Measurements from ENCODE around the gene TTLL11. TPM values are rescaled to one million over a fixed set of nuclear protein-coding genes. Genes with fewer than 3 reads are reported as not detected.

Gene TTLL11
- total and polyA plus RNA-seq, 2 experiments from 2014 or later: 0.57 to 1.4 TPM

DNA sequence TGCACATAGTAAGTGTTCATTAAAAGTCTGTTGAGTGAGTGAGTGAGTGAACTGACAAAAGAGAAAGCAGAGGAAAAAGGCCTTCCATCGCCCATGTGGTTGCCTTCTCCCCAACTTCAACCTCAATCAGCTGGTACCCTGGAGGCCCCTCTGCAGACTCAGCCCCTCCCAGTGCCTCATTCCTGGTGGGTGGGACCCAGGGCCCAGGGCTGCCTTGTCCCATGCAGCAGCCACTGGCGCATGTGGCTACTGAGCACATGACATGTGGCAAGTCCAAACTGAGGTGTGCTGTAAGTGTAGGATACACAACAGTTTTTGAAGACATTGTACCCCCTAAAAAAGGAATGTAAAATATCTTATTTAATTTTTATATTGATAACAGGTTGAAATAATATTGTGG lies 36.9 kb upstream of the TTLL11 start:
- Histone ChIP-seq H3K9me2 (ENCODE audit: insufficient read depth) (0 out of 2 replicates have a peak, but pooled peaks cover 3% of the 10 kb centered on the region), H3K79me2 (replicated peaks; ENCODE audit: insufficient read depth) (no peaks in the 10 kb centered on the region), H4K20me1 (replicated peaks; ENCODE audit: insufficient read depth) (no peaks in the 10 kb centered on the region), H3K4me2 (no peak overlapping the region), H3K36me3 (ENCODE audit: insufficient read depth) (no peaks in the 10 kb centered on the region), H3K27me3 (ENCODE audit: insufficient read depth) (peaks cover 41% of the 10 kb centered on the region), H3K4me1 (ENCODE audit: insufficient read depth) (peaks cover 45% of the 10 kb centered on the region), H3K27ac (ENCODE audit: low read depth) (no peak overlapping the region), H3K4me3 (no peak overlapping the region), H2AFZ (no peak overlapping the region), H3F3A (replicated peaks; ENCODE audit: low read depth) (no peaks in the 10 kb centered on the region)
- Mint-ChIP-seq H3K4me1 (peaks cover 46% of the 10 kb centered on the region), H3K27ac (no peak overlapping the region), H3K27me3 (ENCODE audit: insufficient read depth, low read depth, poor library complexity) (peaks cover 52% of the 10 kb centered on the region), H3K9me3 (no peaks in the 10 kb centered on the region; the same call in 2 of the 3 replicates), H3K36me3 (ENCODE audit: low read depth) (no peaks in the 10 kb centered on the region), H3K4me3 (no peak overlapping the region)
- DNase-seq (ENCODE audit: low spot score) (no peak), ATAC-seq (no peak)
- TF ChIP-seq POLR2AphosphoS5 (IDR thresholded peaks at IDR 0.05; ENCODE audit: low read depth) (no peak), ZNF331 (CRISPR knock-in tag; IDR thresholded peaks at IDR 0.05; ENCODE audit: low read depth) (no peak), EZH2 (IDR thresholded peaks at IDR 0.05; ENCODE audit: low read depth, unreplicated experiment) (no peak), EZH2phosphoT487 (IDR thresholded peaks at IDR 0.05; ENCODE audit: unreplicated experiment) (no peak), ZNF114 (CRISPR knock-in tag; IDR thresholded peaks at IDR 0.05) (no peak), STAT1 (IDR thresholded peaks at IDR 0.05; ENCODE audit: unreplicated experiment) (no peak), REST (IDR thresholded peaks at IDR 0.05; ENCODE audit: unreplicated experiment) (no peak), ETS1 (IDR thresholded peaks at IDR 0.05) (no peak)
- TF ChIP-seq, protein P1, sequence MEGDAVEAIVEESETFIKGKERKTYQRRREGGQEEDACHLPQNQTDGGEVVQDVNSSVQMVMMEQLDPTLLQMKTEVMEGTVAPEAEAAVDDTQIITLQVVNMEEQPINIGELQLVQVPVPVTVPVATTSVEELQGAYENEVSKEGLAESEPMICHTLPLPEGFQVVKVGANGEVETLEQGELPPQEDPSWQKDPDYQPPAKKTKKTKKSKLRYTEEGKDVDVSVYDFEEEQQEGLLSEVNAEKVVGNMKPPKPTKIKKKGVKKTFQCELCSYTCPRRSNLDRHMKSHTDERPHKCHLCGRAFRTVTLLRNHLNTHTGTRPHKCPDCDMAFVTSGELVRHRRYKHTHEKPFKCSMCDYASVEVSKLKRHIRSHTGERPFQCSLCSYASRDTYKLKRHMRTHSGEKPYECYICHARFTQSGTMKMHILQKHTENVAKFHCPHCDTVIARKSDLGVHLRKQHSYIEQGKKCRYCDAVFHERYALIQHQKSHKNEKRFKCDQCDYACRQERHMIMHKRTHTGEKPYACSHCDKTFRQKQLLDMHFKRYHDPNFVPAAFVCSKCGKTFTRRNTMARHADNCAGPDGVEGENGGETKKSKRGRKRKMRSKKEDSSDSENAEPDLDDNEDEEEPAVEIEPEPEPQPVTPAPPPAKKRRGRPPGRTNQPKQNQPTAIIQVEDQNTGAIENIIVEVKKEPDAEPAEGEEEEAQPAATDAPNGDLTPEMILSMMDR (conservative IDR thresholded peaks at IDR 0.05; ENCODE audit: low read depth in 2 of 2): no peak

- Mint-ChIP-seq H3K27ac (no peak overlapping the region), H3K9me3 (no peaks in the 10 kb centered on the region; the same call in 2 of the 3 replicates), H3K4me1 (peaks cover 38% of the 10 kb centered on the region), H3K4me3 (no peak overlapping the region), H3K27me3 (ENCODE audit: insufficient read depth, low read depth, poor library complexity) (peaks cover 55% of the 10 kb centered on the region), H3K36me3 (ENCODE audit: low read depth) (no peaks in the 10 kb centered on the region)
- DNase-seq (ENCODE audit: low spot score) (no peak), ATAC-seq (no peak)
- Histone ChIP-seq H3K27ac (ENCODE audit: low read depth) (no peak overlapping the region), H2AFZ (no peak overlapping the region), H4K20me1 (replicated peaks; ENCODE audit: insufficient read depth) (no peaks in the 10 kb centered on the region), H3K4me3 (no peak overlapping the region), H3K9me2 (ENCODE audit: insufficient read depth) (0 out of 2 replicates have a peak, but pooled peaks cover 3% of the 10 kb centered on the region), H3K4me2 (no peak overlapping the region), H3K27me3 (ENCODE audit: insufficient read depth) (peaks cover 41% of the 10 kb centered on the region), H3K36me3 (ENCODE audit: insufficient read depth) (no peaks in the 10 kb centered on the region), H3K4me1 (ENCODE audit: insufficient read depth) (peaks cover 35% of the 10 kb centered on the region), H3K79me2 (replicated peaks; ENCODE audit: insufficient read depth) (no peaks in the 10 kb centered on the region), H3F3A (replicated peaks; ENCODE audit: low read depth) (no peaks in the 10 kb centered on the region)
- TF ChIP-seq NANOG (IDR thresholded peaks at IDR 0.05; ENCODE audit: borderline replicate concordance) (no peak), STAT1 (IDR thresholded peaks at IDR 0.05; ENCODE audit: unreplicated experiment) (no peak), ETS1 (IDR thresholded peaks at IDR 0.05) (no peak), CREB1 (CRISPR knock-in tag; IDR thresholded peaks at IDR 0.05; ENCODE audit: low read depth) (no peak), ZNF114 (CRISPR knock-in tag; IDR thresholded peaks at IDR 0.05) (no peak)
- TF ChIP-seq, protein P1 (conservative IDR thresholded peaks at IDR 0.05; ENCODE audit: low read depth in 2 of 2): no peak
Observed at GRCh38 chr9:122128969-122129343, 35.8 kb upstream of the TTLL11 start.
